ENCODE measurements around the gene NPAP1. TPM values are rescaled to one million over a fixed set of nuclear protein-coding genes. Genes with fewer than 3 reads are reported as not detected.

Gene NPAP1
- total and polyA plus RNA-seq, 2 experiments from 2014 or later, result not detected

DNA sequence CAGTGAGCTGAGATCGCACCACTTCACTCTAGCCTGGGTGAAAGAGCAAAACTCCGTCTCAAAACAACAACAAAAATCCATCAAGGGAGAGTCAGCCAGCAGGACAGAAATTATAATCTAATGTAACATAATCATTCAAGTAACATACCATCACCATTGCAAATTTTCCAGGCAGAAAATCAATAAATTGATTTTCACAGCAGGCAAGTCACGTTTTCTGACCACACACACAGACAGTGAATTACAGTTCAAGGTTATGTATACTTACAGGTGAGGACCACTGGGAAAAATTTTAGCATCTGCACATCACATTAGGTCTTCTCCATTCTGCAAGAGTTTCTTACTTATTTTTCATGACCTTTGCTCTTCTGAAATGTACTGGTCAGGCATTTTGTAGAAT lies 29.9 kb upstream of the NPAP1 start:
- Histone ChIP-seq H3K4me1 (ENCODE audit: insufficient read depth) (no peaks in the 10 kb centered on the region), H3K27ac (no peak overlapping the region), H2AFZ (no peak overlapping the region), H3K36me3 (ENCODE audit: low read depth) (no peaks in the 10 kb centered on the region), H3K4me3 (no peak overlapping the region), H3F3A (ENCODE audit: insufficient read depth) (no peaks in the 10 kb centered on the region), H3K4me2 (ENCODE audit: unreplicated experiment) (no peak overlapping the region), H3K9me2 (ENCODE audit: insufficient read depth) (no peaks in the 10 kb centered on the region), H3K79me2 (ENCODE audit: insufficient read depth) (no peaks in the 10 kb centered on the region), H3K9me3 (ENCODE audit: low read depth) (no peaks in the 10 kb centered on the region), H3K9ac (no peak overlapping the region), H4K20me1 (ENCODE audit: insufficient read depth) (no peaks in the 10 kb centered on the region), H3K27me3 (replicated peaks; ENCODE audit: insufficient read depth) (no peaks in the 10 kb centered on the region)
- DNase-seq, result no peak
- in situ Hi-C loops (cut with MboI), result loop anchor here (10.0 kb wide), 1 partner anchor 61 kb away; no protein-coding TSS in a partner anchor
- TF ChIP-seq EZH2 (IDR thresholded peaks at IDR 0.05; ENCODE audit: insufficient read depth, poor library complexity, severe bottlenecking), result no peak
- TF ChIP-seq EZH2phosphoT487 (IDR thresholded peaks at IDR 0.05; ENCODE audit: insufficient read depth, low read depth), result no peak
- 18 to 19% methylated on average over 3 of the region's 3 CpGs for WGBS, 2 experiments (ENCODE audit: low coverage in 1 of 2, low lambda C conversion rate in 2 of 2, missing lambda C conversion rate in 2 of 2)

DNA sequence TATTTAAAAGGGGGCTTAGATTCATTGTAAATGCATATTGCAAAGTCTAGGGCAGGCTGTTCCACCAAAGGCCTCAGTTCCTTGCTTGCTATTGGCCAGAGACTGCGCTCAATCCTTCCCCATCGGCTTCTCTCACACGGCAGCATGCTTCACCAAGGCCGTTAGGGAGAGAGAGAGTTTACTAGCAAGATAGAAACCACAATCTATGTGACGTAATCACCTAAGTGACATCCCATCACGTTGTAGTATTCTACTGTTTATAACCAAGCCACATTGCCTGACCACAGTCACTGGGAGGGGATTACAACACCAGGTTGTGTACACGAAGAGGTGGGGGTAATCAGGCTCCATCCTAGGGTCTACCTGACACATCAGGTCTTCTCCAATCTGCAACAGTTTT lies 16.0 kb upstream of the NPAP1 start:
- WGBS, 2 experiments (ENCODE audit: low coverage in 1 of 2, low lambda C conversion rate in 2 of 2, missing lambda C conversion rate in 2 of 2), result 11 to 12% methylated on average over 7 of the region's 7 CpGs
- DNase-seq, result no peak

DNA sequence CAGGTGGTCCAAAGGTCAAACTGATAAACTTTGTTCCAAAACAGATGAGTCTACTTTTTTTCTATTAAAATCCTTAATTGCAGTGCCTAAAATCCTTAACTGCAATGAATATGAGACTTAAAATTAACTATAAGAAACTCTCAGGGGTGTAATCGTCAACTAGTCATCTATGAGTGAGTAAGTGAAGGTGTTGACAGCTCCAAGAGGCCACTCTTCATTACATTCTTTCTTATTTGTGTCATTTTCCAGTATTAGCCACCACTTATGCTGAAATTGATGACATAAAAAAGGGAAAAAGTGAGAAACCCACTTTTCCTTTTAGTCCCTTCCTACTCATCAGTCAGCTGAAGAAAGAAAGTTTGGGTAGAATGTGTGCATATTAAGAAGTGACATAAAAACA lies 12.6 kb upstream of the NPAP1 start:
- Histone ChIP-seq H3K4me1 (ENCODE audit: insufficient read depth) (no peaks in the 10 kb centered on the region), H3K4me2 (ENCODE audit: unreplicated experiment) (no peak overlapping the region), H4K20me1 (ENCODE audit: insufficient read depth) (no peaks in the 10 kb centered on the region), H3K9ac (no peak overlapping the region), H3F3A (ENCODE audit: insufficient read depth) (no peaks in the 10 kb centered on the region), H3K27ac (no peak overlapping the region), H3K9me3 (ENCODE audit: low read depth) (no peaks in the 10 kb centered on the region), H2AFZ (no peak overlapping the region), H3K36me3 (ENCODE audit: low read depth) (no peaks in the 10 kb centered on the region), H3K9me2 (ENCODE audit: insufficient read depth) (no peaks in the 10 kb centered on the region), H3K79me2 (ENCODE audit: insufficient read depth) (no peaks in the 10 kb centered on the region), H3K27me3 (replicated peaks; ENCODE audit: insufficient read depth) (no peaks in the 10 kb centered on the region), H3K4me3 (no peak overlapping the region)
- in situ Hi-C loops (cut with MboI), result no loop called here
- DNase-seq, result no peak
- 3 to 11% methylated on average over 1 of the region's 1 CpG for WGBS, 2 experiments (ENCODE audit: low coverage in 1 of 2, low lambda C conversion rate in 2 of 2, missing lambda C conversion rate in 2 of 2)
- no peak for TF ChIP-seq EZH2 (IDR thresholded peaks at IDR 0.05; ENCODE audit: insufficient read depth, poor library complexity, severe bottlenecking)
- no peak for TF ChIP-seq EZH2phosphoT487 (IDR thresholded peaks at IDR 0.05; ENCODE audit: insufficient read depth, low read depth)

More for the DNA sequence above, 16.0 kb upstream of the NPAP1 start:
- Histone ChIP-seq H3K9me3 (ENCODE audit: low read depth) (no peaks in the 10 kb centered on the region), H3K9ac (no peak overlapping the region), H3K36me3 (ENCODE audit: low read depth) (no peaks in the 10 kb centered on the region), H4K20me1 (ENCODE audit: insufficient read depth) (no peaks in the 10 kb centered on the region), H3K27ac (no peak overlapping the region), H2AFZ (no peak overlapping the region), H3K27me3 (replicated peaks; ENCODE audit: insufficient read depth) (no peaks in the 10 kb centered on the region), H3F3A (ENCODE audit: insufficient read depth) (no peaks in the 10 kb centered on the region), H3K9me2 (ENCODE audit: insufficient read depth) (no peaks in the 10 kb centered on the region), H3K4me3 (no peak overlapping the region), H3K4me1 (ENCODE audit: insufficient read depth) (no peaks in the 10 kb centered on the region), H3K79me2 (ENCODE audit: insufficient read depth) (no peaks in the 10 kb centered on the region), H3K4me2 (ENCODE audit: unreplicated experiment) (no peak overlapping the region)
- TF ChIP-seq EZH2phosphoT487 (IDR thresholded peaks at IDR 0.05; ENCODE audit: insufficient read depth, low read depth), result no peak
- TF ChIP-seq EZH2 (IDR thresholded peaks at IDR 0.05; ENCODE audit: insufficient read depth, poor library complexity, severe bottlenecking), result no peak
- in situ Hi-C loops (cut with MboI), result no loop called here

DNA sequence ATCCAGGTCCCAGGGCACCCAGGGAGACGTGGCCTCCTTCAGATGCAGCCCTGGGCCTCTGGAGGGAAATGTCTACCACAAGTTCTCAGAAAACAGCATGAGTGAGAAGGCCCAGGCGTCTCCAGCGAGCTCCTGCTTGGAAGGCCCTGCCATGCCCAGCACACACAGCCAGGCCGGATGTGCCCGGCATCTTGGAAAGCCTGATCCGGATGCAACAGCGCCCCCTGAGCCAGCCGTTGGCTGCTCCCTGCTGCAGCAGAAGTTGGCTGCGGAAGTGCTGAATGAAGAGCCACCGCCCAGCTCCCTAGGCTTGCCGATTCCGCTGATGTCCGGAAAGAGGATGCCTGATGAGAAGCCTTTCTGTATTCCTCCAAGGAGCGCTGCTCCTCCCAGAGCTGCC lies 856 bp downstream of the NPAP1 start:
- TF ChIP-seq EZH2 (IDR thresholded peaks at IDR 0.05; ENCODE audit: insufficient read depth, poor library complexity, severe bottlenecking) (no peak), EZH2phosphoT487 (IDR thresholded peaks at IDR 0.05; ENCODE audit: insufficient read depth, low read depth) (no peak)

DNA sequence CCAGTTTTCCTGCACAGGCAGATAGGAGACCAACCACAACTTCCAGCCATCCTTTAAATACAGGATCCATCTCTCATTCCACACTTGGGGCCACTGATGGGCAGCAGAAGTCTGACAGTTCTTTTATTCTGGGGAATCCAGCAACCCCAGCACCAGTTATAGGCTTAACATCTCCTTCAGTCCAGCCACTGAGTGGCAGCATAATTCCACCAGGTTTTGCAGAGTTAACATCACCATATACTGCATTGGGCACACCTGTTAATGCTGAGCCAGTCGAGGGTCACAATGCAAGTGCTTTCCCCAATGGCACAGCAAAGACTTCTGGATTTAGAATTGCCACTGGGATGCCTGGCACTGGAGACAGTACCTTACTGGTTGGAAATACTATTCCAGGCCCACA lies 2.9 kb downstream of the NPAP1 start:
- no peaks in the 10 kb centered on the region for H3F3A ChIP-seq (ENCODE audit: insufficient read depth)
- no peaks in the 10 kb centered on the region for H3K27me3 ChIP-seq (replicated peaks; ENCODE audit: insufficient read depth)
- no peaks in the 10 kb centered on the region for H3K4me1 ChIP-seq (ENCODE audit: insufficient read depth)
- 0 to 10% methylated on average over 1 of the region's 1 CpG for WGBS, 2 experiments (ENCODE audit: low coverage in 1 of 2, low lambda C conversion rate in 2 of 2, missing lambda C conversion rate in 2 of 2)
- in situ Hi-C loops (cut with MboI), result no loop called here
- H3K27ac ChIP-seq, result no peak overlapping the region
- TF ChIP-seq EZH2 (IDR thresholded peaks at IDR 0.05; ENCODE audit: insufficient read depth, poor library complexity, severe bottlenecking), result no peak
- no peak for TF ChIP-seq EZH2phosphoT487 (IDR thresholded peaks at IDR 0.05; ENCODE audit: insufficient read depth, low read depth)
- no peaks in the 10 kb centered on the region for H3K9me3 ChIP-seq (ENCODE audit: low read depth)
- H3K9me2 ChIP-seq (ENCODE audit: insufficient read depth), result no peaks in the 10 kb centered on the region
- no peak overlapping the region for H3K4me2 ChIP-seq (ENCODE audit: unreplicated experiment)
- no peak overlapping the region for H2AFZ ChIP-seq
- no peak overlapping the region for H3K9ac ChIP-seq
- H3K36me3 ChIP-seq (ENCODE audit: low read depth), result no peaks in the 10 kb centered on the region
- H3K4me3 ChIP-seq, result no peak overlapping the region
- H4K20me1 ChIP-seq (ENCODE audit: insufficient read depth), result no peaks in the 10 kb centered on the region
- H3K79me2 ChIP-seq (ENCODE audit: insufficient read depth), result no peaks in the 10 kb centered on the region
- DNase-seq, result no peak

More for the DNA sequence above, 856 bp downstream of the NPAP1 start:
- H3K9me2 ChIP-seq (ENCODE audit: insufficient read depth), result no peaks in the 10 kb centered on the region
- no peak overlapping the region for H3K4me2 ChIP-seq (ENCODE audit: unreplicated experiment)
- DNase-seq, result no peak
- no peaks in the 10 kb centered on the region for H3K27me3 ChIP-seq (replicated peaks; ENCODE audit: insufficient read depth)
- no peaks in the 10 kb centered on the region for H3K36me3 ChIP-seq (ENCODE audit: low read depth)
- H3K9me3 ChIP-seq (ENCODE audit: low read depth), result no peaks in the 10 kb centered on the region
- H4K20me1 ChIP-seq (ENCODE audit: insufficient read depth), result no peaks in the 10 kb centered on the region
- H3K4me1 ChIP-seq (ENCODE audit: insufficient read depth), result no peaks in the 10 kb centered on the region
- H3K79me2 ChIP-seq (ENCODE audit: insufficient read depth), result no peaks in the 10 kb centered on the region
- in situ Hi-C loops (cut with MboI), result no loop called here
- H3K27ac ChIP-seq, result no peak overlapping the region
- H2AFZ ChIP-seq, result no peak overlapping the region
- H3K4me3 ChIP-seq, result no peak overlapping the region
- WGBS, 2 experiments (ENCODE audit: low coverage in 1 of 2, low lambda C conversion rate in 2 of 2, missing lambda C conversion rate in 2 of 2), result 50% methylated on average over 12 to 14 of the region's 14 CpGs
- H3K9ac ChIP-seq, result no peak overlapping the region
- H3F3A ChIP-seq (ENCODE audit: insufficient read depth), result no peaks in the 10 kb centered on the region

Measured in GM23248 (cell line).